Right lobe of liver (tissue), 4 donors: ENCODE measurements around the gene NFKBIZ.

Experiments
- POLR2A ChIP-seq: fragments of 450-650 bp; IDR thresholded peaks from one replicate; pipeline ENCODE4 v1.6.1; 2017; ENCODE audit warnings: antibody characterized with exemption, mild to moderate bottlenecking
- TF ChIP-seq, protein P1 (sequence below), 4 donors: fragments of 200-600 bp in 3 of 4; fragments of 450-650 bp in 1 of 4; IDR thresholded peaks; one replicate each; pipeline versions ENCODE4 v1.5.1 to v1.8.0; 2016 to 2022; ENCODE audit warnings: antibody characterized with exemption in 4 of 4, mild to moderate bottlenecking in 2 of 4
- donor health status: DM: no; HTN: no; CAD: no.
- donor health status: DM: no; HTN: no; CAD: no.
- donor health status: DM: no; HTN: yes; CAD: no.

DNA sequence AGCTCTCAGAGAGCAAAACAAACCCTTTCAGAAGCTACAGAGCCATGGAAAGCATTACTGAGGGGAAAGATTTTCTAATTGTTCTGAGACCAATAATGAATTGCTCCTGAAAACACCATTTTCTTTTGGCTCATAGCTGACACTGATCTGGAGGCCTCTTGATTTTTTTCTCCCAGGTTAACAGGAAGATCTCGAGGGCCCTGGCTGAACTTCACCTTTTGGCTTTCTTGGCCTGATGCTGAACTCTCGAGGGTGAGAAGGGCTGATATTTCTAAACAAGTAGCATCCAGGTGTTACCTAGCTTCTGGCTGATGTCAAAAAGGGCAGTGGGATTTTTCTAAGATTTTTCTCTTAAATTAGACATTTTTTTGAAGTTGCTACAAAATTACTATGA, 19.9 kb upstream of the NFKBIZ start:
- TF ChIP-seq, protein P1, sequence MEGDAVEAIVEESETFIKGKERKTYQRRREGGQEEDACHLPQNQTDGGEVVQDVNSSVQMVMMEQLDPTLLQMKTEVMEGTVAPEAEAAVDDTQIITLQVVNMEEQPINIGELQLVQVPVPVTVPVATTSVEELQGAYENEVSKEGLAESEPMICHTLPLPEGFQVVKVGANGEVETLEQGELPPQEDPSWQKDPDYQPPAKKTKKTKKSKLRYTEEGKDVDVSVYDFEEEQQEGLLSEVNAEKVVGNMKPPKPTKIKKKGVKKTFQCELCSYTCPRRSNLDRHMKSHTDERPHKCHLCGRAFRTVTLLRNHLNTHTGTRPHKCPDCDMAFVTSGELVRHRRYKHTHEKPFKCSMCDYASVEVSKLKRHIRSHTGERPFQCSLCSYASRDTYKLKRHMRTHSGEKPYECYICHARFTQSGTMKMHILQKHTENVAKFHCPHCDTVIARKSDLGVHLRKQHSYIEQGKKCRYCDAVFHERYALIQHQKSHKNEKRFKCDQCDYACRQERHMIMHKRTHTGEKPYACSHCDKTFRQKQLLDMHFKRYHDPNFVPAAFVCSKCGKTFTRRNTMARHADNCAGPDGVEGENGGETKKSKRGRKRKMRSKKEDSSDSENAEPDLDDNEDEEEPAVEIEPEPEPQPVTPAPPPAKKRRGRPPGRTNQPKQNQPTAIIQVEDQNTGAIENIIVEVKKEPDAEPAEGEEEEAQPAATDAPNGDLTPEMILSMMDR (IDR thresholded peaks at IDR 0.05): no peak
- TF ChIP-seq POLR2A: no peak
